Measurements from ENCODE around the gene FOXC2.

FOXC2 gene

GRCh38 chr16:86566601-86566965 lies at the start of gene FOXC2:
FOXC2 (plus strand) TSS chr16:86566829; CDS start chr16:86567336, 507 bp downstream.
- DNase-seq (ENCODE audit: low read depth), result no peak

- no peak for DNase-seq (ENCODE audit: low read depth)
Observed at GRCh38 chr16:86517033-86517432, 49.6 kb upstream of the FOXC2 start.

- peak; percentile 12 for DNase-seq (ENCODE audit: low read depth)
Observed at GRCh38 chr16:86517652-86518258, 48.9 kb upstream of the FOXC2 start.

- DNase-seq (ENCODE audit: low read depth), result no peak
Observed at GRCh38 chr16:86519007-86519648, 47.5 kb upstream of the FOXC2 start.

- peak; percentile 34 for DNase-seq (ENCODE audit: low read depth)
Observed at GRCh38 chr16:86519649-86520316, 46.8 kb upstream of the FOXC2 start.

- DNase-seq (ENCODE audit: low read depth), result peak; percentile 25
Observed at GRCh38 chr16:86520317-86521210, 46.1 kb upstream of the FOXC2 start.

- DNase-seq (ENCODE audit: low read depth), result no peak
Observed at GRCh38 chr16:86521236-86522197, 45.1 kb upstream of the FOXC2 start.

GRCh38 chr16:86522634-86523033 lies 44.0 kb upstream of the FOXC2 start:
- DNase-seq (ENCODE audit: low read depth), result no peak

- DNase-seq (ENCODE audit: low read depth), result no peak
Observed at GRCh38 chr16:86523166-86523740, 43.4 kb upstream of the FOXC2 start.

GRCh38 chr16:86524029-86524428 lies 42.6 kb upstream of the FOXC2 start:
- no peak for DNase-seq (ENCODE audit: low read depth)

GRCh38 chr16:86525696-86526095 lies 40.9 kb upstream of the FOXC2 start:
- DNase-seq (ENCODE audit: low read depth), result no peak

GRCh38 chr16:86527366-86527765 lies 39.3 kb upstream of the FOXC2 start:
- DNase-seq (ENCODE audit: low read depth), result no peak

GRCh38 chr16:86528061-86528929 lies 38.3 kb upstream of the FOXC2 start:
- no peak for DNase-seq (ENCODE audit: low read depth)

GRCh38 chr16:86529160-86529559 lies 37.5 kb upstream of the FOXC2 start:
- no peak for DNase-seq (ENCODE audit: low read depth)

- DNase-seq (ENCODE audit: low read depth), result no peak
Observed at GRCh38 chr16:86530251-86531190, 36.1 kb upstream of the FOXC2 start.

GRCh38 chr16:86531191-86531545 lies 35.5 kb upstream of the FOXC2 start:
- no peak for DNase-seq (ENCODE audit: low read depth)

- DNase-seq (ENCODE audit: low read depth), result no peak
Observed at GRCh38 chr16:86531641-86532525, 34.7 kb upstream of the FOXC2 start.

- no peak for DNase-seq (ENCODE audit: low read depth)
Observed at GRCh38 chr16:86532526-86532815, 34.2 kb upstream of the FOXC2 start.

Measured in CMK (cell line).